Endodermal cell (in vitro differentiated cells): Measurements from ENCODE around the gene LRRC26. TPM values are rescaled to one million over a fixed set of nuclear protein-coding genes. Genes with fewer than 3 reads are reported as not detected.

Experiments used
- DNase-seq: peaks from one replicate; pipeline ENCODE4 v3.0.0-alpha.2; 2017
- H3K27ac ChIP-seq: 2 replicates; pipeline ENCODE4 v1.5.1; 2013; ENCODE audit warnings: mild to moderate bottlenecking, low read depth, low read length, moderate library complexity
- H3K27me3 ChIP-seq: 2 replicates; pipeline ENCODE4 v1.6.1; 2013; ENCODE audit warnings: mild to moderate bottlenecking, low read length, moderate library complexity; ENCODE audit not compliant: insufficient read depth, control insufficient read depth, poor library complexity, severe bottlenecking
- H3K36me3 ChIP-seq: 2 replicates; pipeline ENCODE4 v1.7.0; 2013; ENCODE audit warnings: mild to moderate bottlenecking, low read length, moderate library complexity; ENCODE audit not compliant: control insufficient read depth, insufficient read depth
- H3K4me1 ChIP-seq: one replicate; pipeline ENCODE4 v1.7.0; 2013; ENCODE audit warnings: low read length; ENCODE audit not compliant: control insufficient read depth, insufficient read depth
- H3K4me3 ChIP-seq: 2 replicates; pipeline ENCODE4 v1.5.1; 2013; ENCODE audit warnings: mild to moderate bottlenecking, low read length, moderate library complexity
- H3K9ac ChIP-seq: 2 replicates; pipeline ENCODE4 v1.6.1; 2013; ENCODE audit warnings: mild to moderate bottlenecking, low read length, moderate library complexity; ENCODE audit not compliant: poor library complexity, severe bottlenecking; ENCODE audit errors: extremely low read depth
- H3K9me3 ChIP-seq: 2 replicates; pipeline ENCODE4 v1.6.1; 2013; ENCODE audit warnings: mild to moderate bottlenecking, low read length, moderate library complexity; ENCODE audit not compliant: control insufficient read depth
- H3K27ac Mint-ChIP-seq: 2 replicates; pipeline ENCODE4 v1.8.0; 2020; ENCODE audit warnings: mixed read lengths
- H3K27me3 Mint-ChIP-seq: 2 replicates; pipeline ENCODE4 v1.8.0; 2021; ENCODE audit warnings: mild to moderate bottlenecking, mixed read lengths; ENCODE audit not compliant: insufficient read depth
- H3K36me3 Mint-ChIP-seq: 2 replicates; pipeline ENCODE4 v1.8.0; 2020; ENCODE audit warnings: low read depth, mixed read lengths
- H3K4me1 Mint-ChIP-seq: 2 replicates; pipeline ENCODE4 v1.8.0; 2020; ENCODE audit warnings: mixed read lengths
- H3K4me3 Mint-ChIP-seq: 2 replicates; pipeline ENCODE4 v1.8.0; 2020; ENCODE audit warnings: mild to moderate bottlenecking, moderate library complexity, mixed read lengths
- H3K9me3 Mint-ChIP-seq: 2 replicates; pipeline ENCODE4 v1.8.0; 2020; ENCODE audit warnings: mild to moderate bottlenecking, mixed read lengths
- CTCF ChIP-seq: fragments of 200-600 bp; sonication (generic); conservative IDR thresholded peaks from 2 replicates; pipeline ENCODE4 v1.5.0; 2021; ENCODE audit warnings: antibody characterized with exemption, mild to moderate bottlenecking
- WGBS, 2 experiments: methylation state at CpG; one replicate each; pipeline versions ENCODE4 v1.1.5 to v1.1.7; 2013; ENCODE audit warnings: missing lambda C conversion rate in 2 of 2, mixed read lengths in 1 of 2; ENCODE audit not compliant: insufficient coverage in 1 of 2, insufficient read length in 1 of 2; 5-methylcytosine and 5-hydroxymethylcytosine counted together
- total RNA-seq, 2 donors: library from RNA; stranded (reverse); fragmentation: NEBNext Ultra II Directional in 1 of 2; extraction: Animal tissue kit (Norgen Biotek cat#: 25700) in 1 of 2; gene quantifications; 2 replicates in 1 of 2; 3 replicates in 1 of 2; pipeline ENCODE4 v1.2.1, GENCODE V29; 2021

Gene LRRC26
- total RNA-seq, 2 donors from 2014 or later: 0.53 TPM; not detected in 1

GRCh38 chr9:137185921-137186320 lies 16.1 kb upstream of the LRRC26 start:
- TF ChIP-seq CTCF: no peak
- Mint-ChIP-seq H3K4me1 (peaks cover 19% of the 10 kb centered on the region), H3K27ac (no peak overlapping the region), H3K9me3 (no peaks in the 10 kb centered on the region), H3K36me3 (peaks cover 21% of the 10 kb centered on the region), H3K27me3 (no peaks in the 10 kb centered on the region), H3K4me3 (peak overlapping the region; percentile 83)
- Histone ChIP-seq H3K36me3 (peaks cover 30% of the 10 kb centered on the region), H3K9me3 (no peaks in the 10 kb centered on the region), H3K4me3 (no peak overlapping the region), H3K27me3 (no peaks in the 10 kb centered on the region), H3K4me1 (peaks cover 23% of the 10 kb centered on the region), H3K9ac (no peak overlapping the region), H3K27ac (no peak overlapping the region)
- whole genome bisulfite sequencing, 2 experiments: 96 to 97% methylated on average over 10 to 19 of the region's 19 CpGs
- no peak for DNase-seq

DNA sequence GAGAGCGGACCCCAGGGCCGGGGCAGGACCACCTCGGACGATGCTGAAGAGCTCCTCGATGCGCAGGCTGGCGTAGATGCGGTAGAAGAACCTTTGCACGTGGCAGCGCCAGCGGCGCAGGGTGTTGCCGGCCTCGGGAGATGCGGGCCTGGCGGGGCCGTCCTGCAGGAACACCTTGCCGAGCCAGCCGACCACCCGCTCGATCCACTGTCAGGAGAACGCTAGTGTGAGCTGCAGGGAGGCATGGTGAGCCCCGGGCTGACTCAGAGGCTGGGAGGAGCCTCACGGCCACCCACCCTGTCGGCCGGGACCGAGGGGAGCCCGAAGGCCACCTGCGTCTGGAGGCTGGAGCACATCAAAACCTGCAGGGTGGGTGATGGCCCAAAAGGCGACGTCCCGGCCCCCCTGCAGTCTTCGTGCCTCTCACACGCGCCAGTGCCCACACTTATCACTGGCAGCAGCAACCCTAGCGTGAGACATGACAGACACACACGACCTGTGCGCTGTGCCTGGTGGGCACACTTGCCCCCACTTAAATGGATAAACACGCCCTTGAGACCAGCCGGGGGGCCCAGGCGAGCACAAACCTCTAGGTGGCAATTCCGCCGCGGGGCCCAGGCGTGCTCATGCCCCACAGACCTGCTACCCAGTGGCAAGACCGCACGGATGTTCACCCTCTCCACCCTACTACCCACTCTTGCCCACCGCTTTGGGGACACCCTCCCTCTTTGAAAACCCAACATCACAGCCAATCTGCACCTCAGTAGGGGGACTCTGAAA lies 15.2 kb upstream of the LRRC26 start:
- Histone ChIP-seq H3K9me3 (no peaks in the 10 kb centered on the region), H3K27ac (no peak overlapping the region), H3K27me3 (no peaks in the 10 kb centered on the region), H3K9ac (no peak overlapping the region), H3K4me3 (no peak overlapping the region), H3K36me3 (peaks cover 22% of the 10 kb centered on the region), H3K4me1 (peaks cover 20% of the 10 kb centered on the region)
- H3K27me3 Mint-ChIP-seq: no peaks in the 10 kb centered on the region
- no peak overlapping the region for H3K27ac Mint-ChIP-seq
- TF ChIP-seq CTCF: no peak
- peaks cover 19% of the 10 kb centered on the region for H3K4me1 Mint-ChIP-seq
- no peak for DNase-seq
- peaks cover 16% of the 10 kb centered on the region for H3K36me3 Mint-ChIP-seq
- no peak overlapping the region for H3K4me3 Mint-ChIP-seq
- WGBS, 2 experiments: 93 to 96% methylated on average over 38 to 48 of the region's 48 CpGs
- H3K9me3 Mint-ChIP-seq: no peaks in the 10 kb centered on the region

- no peaks in the 10 kb centered on the region for H3K9me3 Mint-ChIP-seq
- Histone ChIP-seq H3K27ac (no peak overlapping the region), H3K4me3 (no peak overlapping the region), H3K4me1 (peaks cover 12% of the 10 kb centered on the region), H3K9me3 (no peaks in the 10 kb centered on the region), H3K36me3 (peaks cover 19% of the 10 kb centered on the region), H3K9ac (no peak overlapping the region), H3K27me3 (no peaks in the 10 kb centered on the region)
- no peak for DNase-seq
- no peak overlapping the region for H3K27ac Mint-ChIP-seq
- no peak for TF ChIP-seq CTCF
- H3K4me3 Mint-ChIP-seq: no peak overlapping the region
- H3K27me3 Mint-ChIP-seq: no peaks in the 10 kb centered on the region
- peaks cover 19% of the 10 kb centered on the region for H3K36me3 Mint-ChIP-seq
- WGBS, 2 experiments: 94 to 95% methylated on average over 27 of the region's 27 CpGs
- peaks cover 13% of the 10 kb centered on the region for H3K4me1 Mint-ChIP-seq
Observed at GRCh38 chr9:137183980-137184595, 14.2 kb upstream of the LRRC26 start.
